Activated CD4-positive, alpha-beta T cell treated with anti-CD3 and anti-CD28 coated beads, Interleukin-2, Interleukin-6, amounts not matched to agents 100 ng/mL and 50 ng/mL, durations not matched to agents 16 hours and 8 hours (primary cell): Measurements from ENCODE around the gene JAM3.
A peak's percentile ranks its signal among the peaks of the same experiment; 100 is the strongest.

Experiments used
- DNase-seq: peaks from one replicate; pipeline ENCODE4 v3.0.0-alpha.2; 2020

JAM3 gene

DNA sequence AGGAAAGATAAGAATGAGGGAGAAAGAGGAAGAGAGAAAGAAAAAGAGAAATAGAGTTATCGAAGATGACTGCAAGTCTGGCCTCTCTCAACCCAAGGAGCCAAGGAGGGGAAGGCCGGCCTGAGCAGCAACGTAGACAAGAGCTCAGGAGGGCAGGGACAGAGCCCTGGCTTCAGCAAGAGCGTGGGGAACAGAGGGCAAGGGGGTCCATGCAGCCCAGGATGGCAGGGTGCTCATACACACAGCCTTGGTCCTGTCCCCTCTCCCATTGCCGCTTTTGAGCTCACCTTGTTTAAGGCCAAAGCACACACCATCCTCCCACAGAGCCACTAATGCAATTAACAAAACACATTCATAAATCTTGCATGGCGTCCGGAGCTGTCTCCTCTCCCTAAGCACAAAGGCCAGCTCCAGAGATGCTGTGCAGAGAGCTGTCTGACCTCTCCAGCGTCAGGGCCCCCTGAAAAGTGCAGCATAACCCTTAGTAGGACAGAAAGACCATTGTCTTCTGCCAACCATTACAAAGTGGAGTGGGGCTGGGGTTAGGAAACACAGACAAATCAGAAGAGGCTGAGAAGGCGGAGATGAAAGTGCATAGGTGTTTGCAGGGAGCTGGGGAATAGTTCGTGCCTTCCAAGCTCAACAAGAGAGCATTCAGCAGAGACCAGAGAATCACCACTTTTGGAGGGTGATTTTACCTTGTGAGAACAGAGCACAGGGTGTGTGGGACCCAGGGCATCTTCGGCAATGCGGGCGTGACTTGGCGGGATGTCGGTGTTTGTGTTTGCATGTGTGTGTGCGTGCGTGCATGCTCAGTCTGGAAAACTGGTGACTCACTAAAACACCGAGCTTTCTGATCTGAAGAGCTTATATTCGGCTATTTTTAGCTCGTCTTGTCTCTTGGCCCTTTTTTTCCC is 28.2 kb upstream of the JAM3 start:
- no peak for DNase-seq

DNA sequence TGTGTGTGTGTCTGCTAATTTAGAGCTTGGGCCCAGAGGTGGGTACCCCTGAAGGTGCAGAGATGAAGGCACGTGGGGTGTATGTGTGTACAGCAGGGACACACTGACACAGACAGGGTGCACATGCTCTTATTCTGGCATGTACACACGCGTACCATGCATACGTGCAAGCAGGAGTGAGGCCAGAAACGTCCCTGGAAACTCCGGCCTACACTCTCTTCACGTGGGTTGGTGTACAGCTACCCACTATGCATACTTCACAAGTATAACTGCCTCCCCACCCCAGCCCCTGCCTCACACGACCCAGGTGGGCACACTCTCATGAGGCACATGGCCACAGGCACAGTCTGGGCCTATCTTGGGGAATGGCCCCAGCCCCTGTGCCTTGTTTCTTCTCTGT is 27.5 kb upstream of the JAM3 start:
- no peak for DNase-seq

DNA sequence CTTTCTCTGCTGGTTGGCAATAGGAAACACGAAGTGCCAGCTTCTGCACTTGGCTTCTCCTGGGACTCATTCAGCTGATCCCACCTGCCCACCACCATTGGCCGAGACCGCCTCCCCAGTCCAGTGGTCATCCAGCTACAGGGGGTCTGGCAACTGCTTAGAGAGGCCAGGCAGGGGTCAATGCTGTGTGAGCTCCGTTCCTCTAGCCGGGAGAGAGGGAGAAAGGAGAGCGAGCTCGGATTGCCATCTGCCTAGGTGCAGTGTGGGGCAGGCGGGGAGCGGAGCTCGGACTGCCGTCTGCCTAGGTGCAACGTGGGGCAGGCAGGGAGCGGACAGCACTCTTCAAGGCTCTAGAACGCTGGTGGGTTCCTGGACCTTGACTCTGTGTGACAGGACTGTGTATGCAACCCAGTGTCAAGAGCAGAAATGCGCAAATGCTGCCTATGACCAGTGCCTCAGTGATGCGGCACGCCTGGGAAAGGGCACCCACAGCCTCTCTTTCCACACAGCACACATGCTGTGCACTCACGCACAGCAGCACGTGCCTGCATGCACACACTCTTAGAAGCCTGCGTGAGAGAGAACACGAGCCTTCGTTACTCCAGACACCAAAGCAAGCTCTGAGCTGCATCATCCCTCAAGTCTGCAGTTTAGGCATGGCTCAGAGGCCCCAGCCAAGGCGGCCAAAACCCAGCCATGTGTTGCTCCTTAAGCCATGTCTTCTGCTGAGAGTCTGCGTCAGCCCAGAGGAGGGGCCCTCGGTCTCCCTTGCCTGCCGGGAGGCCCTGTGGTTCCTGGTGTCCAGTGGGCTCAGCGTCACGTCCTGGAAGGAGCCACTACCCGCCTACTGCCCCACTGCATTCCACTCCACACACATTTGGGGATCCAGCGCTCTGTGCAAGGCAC is 26.8 kb upstream of the JAM3 start:
- no peak for DNase-seq

DNA sequence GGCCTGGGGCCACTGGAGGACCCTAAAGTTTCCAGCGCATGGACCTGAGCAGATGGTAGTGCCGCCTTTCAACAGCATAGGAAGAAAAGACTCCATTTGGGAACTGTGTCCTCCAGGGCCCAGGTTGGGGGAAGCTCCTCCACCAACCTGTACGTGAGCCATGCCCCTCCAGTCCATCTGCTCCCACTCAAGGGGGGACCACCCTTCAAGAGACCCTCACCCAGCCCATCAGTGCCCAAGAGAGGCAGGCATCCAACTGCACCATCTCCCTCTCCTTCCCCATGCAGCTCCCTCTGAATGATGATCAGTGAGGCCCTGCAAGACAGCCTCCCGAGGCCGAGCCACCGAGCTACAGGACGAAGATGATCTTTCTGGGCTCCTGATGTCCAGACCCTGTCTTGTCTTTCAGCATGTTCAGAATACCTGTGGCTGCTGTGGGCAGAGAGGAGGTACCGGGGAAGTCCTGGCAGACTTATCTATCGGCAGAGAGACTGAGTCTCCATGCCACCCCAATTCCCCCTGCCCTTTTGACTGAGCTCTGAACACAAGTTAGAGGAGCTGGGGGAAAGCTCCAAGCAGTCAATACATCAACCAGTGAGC is 25.0 kb upstream of the JAM3 start:
- no peak for DNase-seq

DNA sequence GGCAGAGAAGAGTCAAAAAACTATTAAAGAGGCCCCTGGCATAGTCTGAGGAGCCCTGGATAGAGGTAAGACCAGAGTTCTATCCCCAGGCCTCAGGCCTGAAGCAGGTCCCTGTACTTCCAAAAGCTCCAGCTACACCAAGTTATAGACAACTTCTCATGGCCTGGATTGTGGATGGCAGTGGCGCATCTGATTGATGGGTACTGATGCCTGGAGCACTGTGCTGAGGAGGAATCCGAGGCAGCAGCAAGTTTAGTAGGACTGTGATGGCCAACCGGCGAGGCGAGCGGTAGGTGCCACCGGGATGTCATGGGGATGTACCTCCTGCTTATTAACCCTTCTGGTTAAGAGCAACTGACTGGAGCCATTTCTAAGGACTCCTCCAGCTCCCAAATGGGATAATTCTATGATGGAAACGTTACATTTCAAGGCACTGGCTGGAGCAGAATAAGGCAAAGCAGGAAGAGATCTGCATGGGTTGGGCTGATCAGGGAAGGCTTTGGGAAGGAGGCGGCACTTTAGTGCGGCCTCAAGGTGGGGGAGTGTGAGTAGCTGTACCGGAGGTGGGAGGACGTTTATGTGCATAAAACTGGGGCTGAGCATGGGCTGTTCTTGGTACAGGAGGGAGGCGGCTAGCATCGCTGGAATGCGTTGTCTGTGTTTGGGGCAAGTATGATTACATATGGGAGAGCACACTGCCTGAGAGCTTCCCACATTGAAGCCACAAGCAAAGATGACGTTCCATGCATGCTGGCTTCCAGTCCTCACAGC is 24.2 kb upstream of the JAM3 start:
- no peak for DNase-seq

DNA sequence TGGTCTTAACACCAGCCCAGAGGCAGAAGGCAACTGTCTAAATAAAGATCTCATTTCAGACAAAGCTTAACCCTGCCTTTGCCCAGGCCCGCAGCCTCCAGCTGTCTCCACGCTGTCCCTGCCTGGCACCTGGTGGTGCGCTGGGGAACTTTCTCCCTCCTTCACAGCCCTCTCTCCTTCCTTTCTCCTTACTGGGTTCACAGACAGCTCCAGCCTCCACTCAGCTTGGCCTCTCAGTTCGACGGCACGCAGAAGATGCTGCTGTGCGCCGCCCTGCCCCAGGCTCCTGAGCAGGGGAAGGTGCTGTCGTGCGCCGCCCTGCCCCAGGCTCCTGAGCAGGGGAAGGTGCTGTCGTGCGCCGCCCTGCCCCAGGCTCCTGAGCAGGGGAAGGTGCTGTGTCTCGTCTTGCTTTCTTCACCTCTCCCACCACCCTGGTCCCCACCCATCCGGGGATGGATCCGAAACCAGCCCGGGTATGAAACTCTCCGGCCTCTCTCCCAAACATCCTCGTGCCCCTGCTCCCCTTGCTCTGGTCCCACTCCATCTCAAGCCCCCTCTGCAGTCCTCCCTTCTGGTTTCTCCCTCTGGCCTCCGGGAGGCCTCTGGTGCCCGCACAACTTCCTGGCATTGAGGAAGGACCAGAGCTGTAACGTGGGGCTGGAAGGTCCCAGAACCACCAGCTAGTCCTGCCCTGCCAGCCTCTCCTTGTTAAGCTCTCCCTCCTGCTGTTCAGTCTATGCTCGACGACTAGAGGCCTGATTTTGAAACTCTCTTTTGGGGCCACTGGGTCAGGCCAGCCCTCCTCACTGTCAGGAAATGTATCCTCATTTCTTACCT is 22.9 kb upstream of the JAM3 start:
- DNase-seq: no peak

DNA sequence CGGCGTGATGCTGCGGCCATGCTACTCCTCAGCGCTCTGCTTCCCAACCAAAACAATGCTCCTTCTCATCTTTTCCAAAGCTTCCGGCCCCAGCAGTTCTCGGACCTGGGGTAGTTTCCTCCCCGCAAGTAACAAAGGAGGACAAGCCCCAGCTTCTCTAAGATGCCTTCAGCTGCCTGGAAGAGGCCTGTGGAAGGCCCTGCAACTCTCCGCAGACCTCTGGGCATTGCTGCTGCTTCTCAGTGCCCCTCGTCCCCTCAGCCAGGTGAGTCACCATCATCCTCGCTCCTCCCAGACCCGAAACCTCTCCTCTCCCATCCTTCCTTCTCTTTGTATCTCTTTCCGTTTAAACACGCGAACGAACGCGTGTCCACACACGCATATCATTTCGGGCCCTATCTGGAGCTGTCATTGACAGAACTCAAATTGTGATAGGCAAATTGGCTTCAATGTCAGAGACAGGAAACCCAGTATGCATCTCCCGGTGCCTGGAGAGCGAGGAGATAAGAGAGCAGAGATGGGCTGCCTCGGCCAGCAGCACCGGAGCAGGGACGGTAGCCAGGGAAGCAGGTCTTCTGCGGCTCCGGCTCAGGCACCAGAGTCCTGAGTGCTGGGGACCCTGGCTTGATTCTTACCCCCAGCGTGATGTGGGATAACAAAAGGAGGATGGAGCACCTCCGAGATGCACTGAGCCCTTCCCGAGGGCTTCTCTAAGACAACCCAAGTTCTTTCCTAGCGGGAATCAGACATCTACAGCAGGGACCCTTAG is 22.0 kb upstream of the JAM3 start:
- no peak for DNase-seq

DNA sequence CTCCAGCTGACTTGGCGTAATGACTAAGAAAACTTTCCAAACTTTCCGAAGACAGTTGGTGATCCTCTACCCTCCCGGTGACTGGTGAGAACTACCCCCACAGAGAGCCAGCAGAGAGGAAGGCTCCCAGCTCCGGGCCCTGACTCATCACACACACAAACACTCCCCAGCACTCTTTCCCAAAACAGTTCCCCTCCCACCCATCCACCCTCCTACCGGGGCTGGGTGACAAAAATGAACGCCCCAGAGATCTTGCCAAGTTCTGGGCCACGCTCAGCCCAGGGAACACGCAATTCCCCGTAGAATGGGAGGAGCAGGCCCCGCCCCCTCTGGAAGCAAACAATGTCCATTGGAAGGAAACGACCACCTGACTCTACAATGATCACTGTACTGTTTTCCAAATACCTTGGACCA is 21.3 kb upstream of the JAM3 start:
- no peak for DNase-seq

DNA sequence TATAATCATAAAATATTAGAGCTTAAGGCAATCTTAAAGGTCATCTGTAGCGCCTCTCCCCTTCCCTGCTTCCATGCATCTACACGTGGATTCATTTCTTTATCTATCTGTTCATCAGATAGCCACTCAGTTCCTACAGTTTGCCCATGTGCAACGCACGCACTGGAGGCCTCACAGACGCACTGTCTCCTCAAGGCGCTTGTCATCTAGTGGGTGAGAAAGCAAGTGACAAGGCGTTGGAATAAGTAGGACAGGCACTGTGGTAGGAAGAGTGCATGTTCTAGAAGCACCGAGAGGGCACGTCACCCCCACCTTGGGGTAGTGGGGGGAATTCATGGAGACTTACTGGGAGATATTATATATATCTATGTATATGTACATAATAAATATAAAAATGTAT is 20.8 kb upstream of the JAM3 start:
- DNase-seq: no peak

DNA sequence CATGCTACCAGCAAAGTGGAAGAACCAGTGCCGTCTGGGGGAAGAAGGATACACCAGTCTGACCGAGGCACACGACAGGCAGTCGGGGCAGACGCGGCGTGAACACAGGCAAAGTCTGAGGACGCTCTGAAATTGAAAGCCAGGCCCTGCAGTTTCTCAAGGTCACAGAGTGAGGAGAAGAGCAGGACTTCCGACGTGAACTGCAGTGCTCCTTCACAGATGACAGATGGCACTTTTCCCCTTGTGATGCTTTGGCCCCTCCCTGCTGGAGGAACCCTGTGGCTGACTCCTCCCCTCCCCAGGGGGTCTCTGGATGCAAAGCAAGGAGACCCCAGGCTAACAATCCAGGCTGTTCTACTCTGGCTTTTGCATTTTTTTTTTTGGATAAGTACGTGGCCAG is 19.6 kb upstream of the JAM3 start:
- DNase-seq: no peak

DNA sequence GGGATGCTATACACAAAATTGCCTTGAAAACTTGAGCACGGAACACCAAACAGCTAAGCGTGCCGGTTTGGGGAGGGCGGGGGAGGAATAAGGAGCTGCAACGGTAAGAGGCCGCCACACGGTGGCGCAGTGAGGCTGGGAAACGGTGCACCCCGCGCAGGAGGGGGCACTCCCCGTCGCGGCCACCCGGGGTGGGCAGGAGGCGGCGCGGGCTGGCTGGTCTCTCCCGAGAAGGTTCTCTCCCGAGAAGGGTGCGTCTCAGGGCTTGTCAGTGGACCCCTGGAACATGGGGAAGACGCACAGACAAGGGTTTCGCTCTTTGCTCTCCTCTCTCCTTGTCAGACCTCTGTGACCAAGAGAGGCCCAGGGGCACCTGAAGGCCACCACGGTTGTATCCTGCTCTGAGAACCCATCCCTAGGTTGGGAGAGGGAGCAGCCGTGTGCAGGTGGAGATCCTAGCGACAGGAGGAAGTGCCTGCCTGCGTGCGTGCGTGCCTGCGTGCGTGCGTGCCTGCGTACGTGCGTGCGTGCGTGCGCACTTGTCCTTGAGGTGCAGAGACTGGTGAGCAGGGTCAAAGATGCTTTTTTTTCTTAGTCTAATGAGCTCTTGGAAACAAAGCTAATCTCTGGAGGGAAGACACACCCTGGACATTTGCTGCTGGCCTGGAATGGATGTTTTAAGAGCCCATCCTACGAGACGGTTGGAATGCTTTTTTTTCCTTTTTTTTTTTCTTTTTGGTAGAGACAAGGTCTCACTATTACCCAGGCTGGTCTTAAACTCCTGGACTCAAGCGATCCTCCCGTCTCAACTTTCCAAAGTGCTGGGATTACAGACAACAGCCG is 18.1 kb upstream of the JAM3 start:
- DNase-seq: peak; percentile 79

DNA sequence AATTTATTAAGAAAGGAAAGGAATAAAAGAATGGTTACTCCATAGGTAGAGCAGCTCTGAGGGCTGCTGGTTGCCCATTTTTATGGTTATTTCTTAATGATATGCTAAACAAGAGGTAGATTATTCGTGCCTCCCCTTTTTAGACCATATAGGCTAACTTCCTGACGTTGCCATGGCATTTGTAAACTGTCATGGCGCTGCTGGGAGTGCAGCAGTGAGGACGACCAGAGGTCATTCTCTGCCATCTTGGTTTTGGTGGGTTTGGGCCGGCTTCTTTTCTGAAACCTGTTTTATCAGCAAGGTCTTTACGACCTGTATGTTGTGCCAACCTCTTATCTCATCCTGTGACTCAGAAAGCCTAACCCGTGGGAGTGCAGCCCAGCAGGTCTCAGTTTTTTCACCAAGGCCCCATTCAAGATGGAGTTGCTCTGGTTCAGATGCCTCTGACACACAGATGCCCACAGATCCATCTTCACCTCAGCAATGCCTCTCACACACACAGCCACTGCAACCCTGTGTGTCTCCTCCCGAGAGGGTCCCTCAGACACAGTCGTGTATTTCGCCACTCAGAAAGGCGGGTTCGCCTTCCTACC is 16.4 kb upstream of the JAM3 start:
- DNase-seq: no peak

DNA sequence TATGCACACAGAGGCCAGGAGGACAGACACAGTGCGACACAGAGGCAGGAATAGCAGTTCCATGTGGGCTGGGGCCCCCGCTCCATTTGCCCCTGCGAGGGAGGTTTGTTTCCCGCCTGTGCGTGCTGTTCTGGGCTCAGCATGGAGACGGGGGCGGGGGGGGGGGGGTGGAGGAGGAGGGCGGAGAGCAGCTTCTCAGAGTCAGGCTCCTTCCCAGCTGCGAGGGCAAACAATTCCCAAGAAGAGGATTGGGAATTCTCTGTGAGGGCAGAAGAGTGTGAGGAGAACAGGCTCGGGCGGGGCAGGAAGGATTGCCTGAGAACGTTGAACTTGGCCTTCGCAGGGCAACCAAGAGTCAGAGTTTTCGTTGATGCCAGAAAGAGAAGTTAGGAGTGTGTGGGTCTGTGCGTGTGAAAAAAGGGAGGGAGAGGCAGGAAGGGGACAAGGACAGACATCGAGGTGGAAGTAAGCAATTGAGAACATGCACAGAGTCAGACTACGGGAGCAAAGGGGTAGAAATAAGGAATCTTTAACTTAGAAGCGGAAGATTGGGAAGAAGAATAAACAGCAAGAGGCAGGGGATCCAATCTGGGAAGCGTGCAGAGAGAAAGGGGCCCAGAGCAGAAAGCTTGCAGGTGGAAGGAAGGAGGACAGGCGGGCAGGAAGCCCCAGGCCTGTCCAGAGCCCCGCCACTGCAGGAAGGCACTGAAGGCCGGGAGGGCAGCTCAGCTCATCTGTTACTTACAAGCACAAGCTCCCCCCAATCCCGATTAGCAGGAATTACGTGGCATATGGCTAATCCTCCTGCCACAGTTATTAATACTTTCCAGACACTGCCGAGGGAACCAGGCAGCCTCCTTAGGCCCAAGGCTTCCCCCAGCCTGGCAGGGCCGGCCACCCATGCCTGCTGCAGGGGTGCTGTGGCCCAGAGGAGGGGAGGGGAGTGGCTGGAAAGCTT is 15.6 kb upstream of the JAM3 start:
- DNase-seq: no peak

DNA sequence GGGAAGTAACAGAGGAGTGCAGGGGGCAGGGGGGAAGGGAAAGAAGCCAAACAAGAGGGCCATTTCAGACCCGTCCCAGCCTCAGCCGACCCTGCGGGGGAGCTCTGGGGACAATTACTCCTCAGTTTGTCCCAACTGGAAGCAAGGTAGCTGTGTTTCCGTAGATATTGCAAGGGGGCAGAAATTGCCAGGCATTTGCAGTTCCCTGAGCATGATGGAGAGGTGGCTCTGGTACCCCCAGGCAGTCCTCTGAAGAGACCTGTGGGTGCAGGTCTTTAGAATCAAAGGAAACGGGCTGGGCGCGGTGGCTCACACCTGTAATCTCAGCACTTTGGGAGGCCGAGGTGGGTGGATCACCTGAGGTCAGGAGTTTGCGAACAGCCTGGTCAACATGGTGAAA is 13.8 kb upstream of the JAM3 start:
- no peak for DNase-seq

DNA sequence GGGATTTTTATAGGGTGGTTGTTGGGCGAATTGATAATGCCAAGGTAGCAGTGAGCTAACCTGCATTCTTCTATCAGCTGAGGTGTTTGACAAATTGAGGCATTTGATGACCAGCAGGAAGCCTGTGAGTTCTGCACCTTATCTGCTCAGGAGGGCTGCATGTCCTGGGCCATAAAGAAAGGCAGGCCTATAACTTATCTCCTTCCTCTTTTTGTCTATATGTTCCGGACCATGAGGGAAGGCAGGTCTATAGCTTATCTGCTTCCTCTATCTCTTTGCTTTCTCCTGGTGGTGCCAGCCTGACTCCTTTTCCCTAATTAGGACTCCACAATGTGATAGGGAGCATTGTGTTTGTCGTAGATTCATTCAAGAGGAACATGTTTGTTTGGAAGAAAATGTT is 8.6 kb upstream of the JAM3 start:
- DNase-seq: no peak

DNA sequence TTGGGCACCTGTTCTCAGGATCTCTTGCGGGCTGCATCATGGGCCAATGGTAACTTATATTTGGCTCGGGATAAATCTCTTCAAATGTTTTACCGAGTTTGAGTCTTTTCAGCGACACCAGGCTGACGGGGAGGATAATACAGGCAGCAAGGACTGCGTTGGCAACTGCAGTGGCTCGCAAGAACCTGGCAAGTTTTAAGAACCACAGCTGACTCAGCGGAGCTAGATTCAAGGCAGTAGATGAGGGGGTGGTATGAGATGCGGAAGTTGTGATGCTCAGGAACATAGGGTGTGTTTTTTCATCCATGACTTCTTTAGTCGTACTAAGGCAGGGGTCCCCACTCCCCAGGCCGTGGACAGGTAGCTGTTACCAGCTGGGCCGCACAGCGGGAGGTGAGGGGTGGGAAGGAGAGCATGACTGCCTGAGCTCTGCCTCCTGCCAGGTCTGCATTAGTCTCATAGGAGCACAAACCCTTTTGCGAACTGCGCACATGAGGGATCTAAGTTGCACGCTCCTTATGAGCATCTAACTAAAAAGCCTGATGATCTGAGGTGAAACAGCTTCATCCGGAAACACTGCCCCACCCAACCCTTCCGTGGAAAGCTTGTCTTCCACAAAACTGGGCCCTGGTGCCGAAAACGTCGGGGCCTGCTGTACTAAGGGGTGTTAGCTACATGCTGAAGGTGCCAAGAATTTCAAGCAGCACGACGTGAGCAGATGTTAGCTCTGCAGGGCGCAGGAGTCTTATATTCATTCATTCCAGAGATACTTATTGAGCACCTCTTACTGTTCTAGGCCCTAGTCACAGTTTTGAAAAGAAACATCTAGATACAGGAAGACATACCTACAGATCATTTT is 6.4 kb upstream of the JAM3 start:
- no peak for DNase-seq

DNA sequence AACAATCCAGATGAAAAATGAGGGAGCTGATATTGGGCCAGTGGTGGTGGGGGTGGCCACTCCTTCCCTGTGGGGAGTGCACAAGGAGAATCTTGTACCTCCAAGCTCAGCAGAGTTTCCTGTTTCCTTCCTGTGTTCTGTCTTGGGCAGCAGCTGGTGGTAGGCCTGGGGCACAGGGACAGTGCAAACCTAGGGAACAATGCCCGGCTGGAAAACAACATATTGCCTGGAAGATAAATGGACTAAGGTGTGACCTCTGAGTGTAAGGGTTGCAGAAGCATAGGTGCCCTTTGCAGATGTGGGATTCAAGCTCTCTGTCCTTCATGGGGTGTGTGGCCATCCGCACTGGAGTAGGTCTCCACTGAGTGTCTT is 5.8 kb upstream of the JAM3 start:
- no peak for DNase-seq
